ENCODE data around the gene CPS1.

CPS1 gene

GRCh38 chr2:210681491-210681890 lies 125.1 kb downstream of the CPS1 start:
- no peak for DNase-seq (ENCODE audit: low read depth in 3 of 3)

GRCh38 chr2:210686401-210686800 lies 130.0 kb downstream of the CPS1 start:
- no peak for DNase-seq (ENCODE audit: low read depth in 3 of 3)

- no peak for DNase-seq (ENCODE audit: low read depth in 3 of 3)
Measured at GRCh38 chr2:210687786-210688470, 131.5 kb downstream of the CPS1 start.

GRCh38 chr2:210707900-210708299 lies 151.5 kb downstream of the CPS1 start:
- no peak for DNase-seq (ENCODE audit: low read depth in 3 of 3)

- DNase-seq (ENCODE audit: low read depth in 3 of 3) = no peak
Measured at GRCh38 chr2:210713122-210713521, 156.7 kb downstream of the CPS1 start.

GRCh38 chr2:210715560-210716082 lies 159.2 kb downstream of the CPS1 start:
- DNase-seq (ENCODE audit: low read depth in 3 of 3) = no peak

GRCh38 chr2:210718503-210718902 lies 162.1 kb downstream of the CPS1 start:
- DNase-seq (ENCODE audit: low read depth in 3 of 3) = no peak

GRCh38 chr2:210722092-210722491 lies 165.7 kb downstream of the CPS1 start:
- no peak for DNase-seq (ENCODE audit: low read depth in 3 of 3)

- DNase-seq (ENCODE audit: low read depth in 3 of 3) = no peak
Measured at GRCh38 chr2:210727549-210727948, 171.2 kb downstream of the CPS1 start.

Measured in stimulated activated CD4-positive, alpha-beta T cell treated with anti-CD3 and anti-CD28 coated beads, TNF-alpha, amount 100 ng/mL, for 4 hours (primary cell).